DLD1 (cell line): ENCODE data around the gene KCNK7.

Experiments
- in situ Hi-C: cut with HindIII; loops from 2 replicates; pipeline ENCODE4 v1.10.0; 2017; ENCODE audit warnings: low sequenced_read_pairs

Gene KCNK7

GRCh38 chr11:65629579-65629978, 34.0 kb upstream of the KCNK7 start:
- in situ Hi-C loops = no loop called here

GRCh38 chr11:65627202-65627601, 31.6 kb upstream of the KCNK7 start:
- in situ Hi-C loops = no loop called here

GRCh38 chr11:65625628-65626342, 30.2 kb upstream of the KCNK7 start:
- in situ Hi-C loops = no loop called here

GRCh38 chr11:65624931-65625627, 29.5 kb upstream of the KCNK7 start:
- in situ Hi-C loops = no loop called here

GRCh38 chr11:65623852-65624616, 28.4 kb upstream of the KCNK7 start:
- in situ Hi-C loops = no loop called here

GRCh38 chr11:65623177-65623576, 27.6 kb upstream of the KCNK7 start:
- in situ Hi-C loops = no loop called here

GRCh38 chr11:65622011-65622410, 26.4 kb upstream of the KCNK7 start:
- in situ Hi-C loops = no loop called here

- in situ Hi-C loops = no loop called here
Measured at GRCh38 chr11:65621460-65621859, 25.9 kb upstream of the KCNK7 start.

- in situ Hi-C loops = no loop called here
Measured at GRCh38 chr11:65620666-65621065, 25.1 kb upstream of the KCNK7 start.

- in situ Hi-C loops = no loop called here
Measured at GRCh38 chr11:65619281-65619928, 23.8 kb upstream of the KCNK7 start.

GRCh38 chr11:65618763-65619162, 23.2 kb upstream of the KCNK7 start:
- in situ Hi-C loops = no loop called here

GRCh38 chr11:65617990-65618751, 22.6 kb upstream of the KCNK7 start:
- in situ Hi-C loops = no loop called here

- in situ Hi-C loops = no loop called here
Measured at GRCh38 chr11:65617136-65617850, 21.7 kb upstream of the KCNK7 start.

- in situ Hi-C loops = no loop called here
Measured at GRCh38 chr11:65616575-65617001, 21.0 kb upstream of the KCNK7 start.

- in situ Hi-C loops = no loop called here
Measured at GRCh38 chr11:65615950-65616574, 20.5 kb upstream of the KCNK7 start.

- in situ Hi-C loops = no loop called here
Measured at GRCh38 chr11:65615229-65615949, 19.8 kb upstream of the KCNK7 start, which contains the start of gene PCNX3. Gene PCNX3 (plus strand): TSS chr11:65615776. CDS start chr11:65616312, 536 bp downstream.

GRCh38 chr11:65613091-65613928, 17.7 kb upstream of the KCNK7 start:
- in situ Hi-C loops = no loop called here

- in situ Hi-C loops = no loop called here
Measured at GRCh38 chr11:65612691-65613090, 17.1 kb upstream of the KCNK7 start.
